Measurements from ENCODE around the gene C5orf15. TPM values are rescaled to one million over a fixed set of nuclear protein-coding genes. Genes with fewer than 3 reads are reported as not detected.

The C5orf15 gene
- total RNA-seq, 1 experiment from 2014 or later: 45.2 TPM

DNA sequence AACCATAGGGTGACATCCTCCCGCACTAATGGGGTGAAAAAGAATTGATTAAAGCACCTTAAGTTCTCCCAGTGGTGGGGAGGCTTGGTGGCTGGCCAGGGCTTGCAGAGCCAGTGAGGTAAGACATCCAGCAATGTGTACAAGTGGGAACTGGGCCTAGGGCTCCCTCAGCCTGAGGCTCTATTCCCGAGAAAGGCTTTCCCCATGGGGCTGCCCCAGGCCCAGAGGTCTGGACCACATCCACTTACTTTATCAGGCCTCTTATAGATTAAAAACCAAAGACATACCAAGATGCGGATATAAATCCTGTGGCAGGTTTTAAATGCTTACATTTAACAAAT is 35.3 kb downstream of the C5orf15 start:
- H2AFZ ChIP-seq (ENCODE audit: low read length): no peak overlapping the region
- H3K27me3 ChIP-seq (ENCODE audit: low read length): no peaks in the 10 kb centered on the region
- no peak overlapping the region for H3K27ac ChIP-seq (ENCODE audit: low read length)
- no peaks in the 10 kb centered on the region for H3K9me3 ChIP-seq (ENCODE audit: low read length)
- H3K36me3 ChIP-seq (ENCODE audit: low read depth, low read length): no peaks in the 10 kb centered on the region
- no peaks in the 10 kb centered on the region for H3F3A ChIP-seq (ENCODE audit: low read length, unreplicated experiment)
- TF ChIP-seq, protein P1, sequence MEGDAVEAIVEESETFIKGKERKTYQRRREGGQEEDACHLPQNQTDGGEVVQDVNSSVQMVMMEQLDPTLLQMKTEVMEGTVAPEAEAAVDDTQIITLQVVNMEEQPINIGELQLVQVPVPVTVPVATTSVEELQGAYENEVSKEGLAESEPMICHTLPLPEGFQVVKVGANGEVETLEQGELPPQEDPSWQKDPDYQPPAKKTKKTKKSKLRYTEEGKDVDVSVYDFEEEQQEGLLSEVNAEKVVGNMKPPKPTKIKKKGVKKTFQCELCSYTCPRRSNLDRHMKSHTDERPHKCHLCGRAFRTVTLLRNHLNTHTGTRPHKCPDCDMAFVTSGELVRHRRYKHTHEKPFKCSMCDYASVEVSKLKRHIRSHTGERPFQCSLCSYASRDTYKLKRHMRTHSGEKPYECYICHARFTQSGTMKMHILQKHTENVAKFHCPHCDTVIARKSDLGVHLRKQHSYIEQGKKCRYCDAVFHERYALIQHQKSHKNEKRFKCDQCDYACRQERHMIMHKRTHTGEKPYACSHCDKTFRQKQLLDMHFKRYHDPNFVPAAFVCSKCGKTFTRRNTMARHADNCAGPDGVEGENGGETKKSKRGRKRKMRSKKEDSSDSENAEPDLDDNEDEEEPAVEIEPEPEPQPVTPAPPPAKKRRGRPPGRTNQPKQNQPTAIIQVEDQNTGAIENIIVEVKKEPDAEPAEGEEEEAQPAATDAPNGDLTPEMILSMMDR (conservative IDR thresholded peaks at IDR 0.05; ENCODE audit: low read depth, low read length): no peak
- TF ChIP-seq EZH2phosphoT487 (IDR thresholded peaks at IDR 0.05; ENCODE audit: borderline replicate concordance, low read length): no peak
- no peak for TF ChIP-seq EZH2 (IDR thresholded peaks at IDR 0.05; ENCODE audit: low read length, unreplicated experiment)
- H3K79me2 ChIP-seq (ENCODE audit: low read length): no peaks in the 10 kb centered on the region
- no peak overlapping the region for H3K9ac ChIP-seq (ENCODE audit: low read length)
- no peak overlapping the region for H3K4me3 ChIP-seq (ENCODE audit: low read length)
- BruUV-seq (replicated peaks): no TSS peak
- no peaks in the 10 kb centered on the region for H3K9me2 ChIP-seq (replicated peaks; ENCODE audit: low read length)
- H3K4me1 ChIP-seq (ENCODE audit: insufficient read depth, low read length): no peaks in the 10 kb centered on the region
- ChIA-PET POLR2A (ENCODE audit: unreplicated experiment) (no interaction called here), CTCF (no interaction called here)
- H4K20me1 ChIP-seq (ENCODE audit: low read length): no peaks in the 10 kb centered on the region
- no peak overlapping the region for H3K4me2 ChIP-seq (ENCODE audit: low read length)
- DNase-seq (no peak), ATAC-seq (no peak)
- intact Hi-C loops (cut with micrococcal nuclease): no loop called here

DNA sequence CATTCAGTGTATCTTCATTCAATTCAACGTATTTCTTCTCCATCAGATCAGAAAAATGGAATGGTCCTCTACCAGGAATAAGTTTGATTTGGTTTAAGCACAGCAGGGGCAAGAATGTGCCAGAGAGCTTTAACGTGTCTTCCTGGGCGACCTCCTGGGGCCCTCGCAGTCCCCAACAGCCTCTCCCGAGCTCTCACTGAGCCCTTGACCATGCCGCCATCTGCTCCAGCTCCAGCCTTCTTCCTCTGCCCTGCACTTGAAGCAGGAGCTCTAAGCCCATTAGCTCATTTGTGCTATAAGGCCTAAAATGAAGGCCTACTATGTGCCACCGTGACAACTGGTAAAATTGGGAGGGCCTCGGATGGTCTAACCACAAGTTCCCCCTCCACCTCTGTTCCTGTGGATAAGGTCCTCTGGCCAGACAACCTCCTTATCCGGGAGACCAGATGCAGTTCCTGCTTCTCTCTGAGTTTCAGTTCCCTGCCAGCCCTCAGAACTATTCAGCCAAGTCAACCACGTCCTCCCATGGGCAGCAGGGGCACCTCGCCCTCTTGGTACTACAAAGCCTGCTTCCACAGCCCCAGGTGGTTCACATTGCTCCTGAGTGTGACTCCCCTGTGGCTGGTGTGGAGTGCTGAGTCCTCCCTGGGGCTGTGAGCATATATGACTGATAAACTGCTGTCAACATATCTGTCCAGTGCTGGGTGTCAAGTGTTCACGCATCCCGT is 35.8 kb downstream of the C5orf15 start:
- TF ChIP-seq, protein P1 (conservative IDR thresholded peaks at IDR 0.05; ENCODE audit: low read depth, low read length): no peak
- no peak for TF ChIP-seq EZH2 (IDR thresholded peaks at IDR 0.05; ENCODE audit: low read length, unreplicated experiment)
- no peak for TF ChIP-seq EZH2phosphoT487 (IDR thresholded peaks at IDR 0.05; ENCODE audit: borderline replicate concordance, low read length)
- no peaks in the 10 kb centered on the region for H3F3A ChIP-seq (ENCODE audit: low read length, unreplicated experiment)
- no peaks in the 10 kb centered on the region for H3K27me3 ChIP-seq (ENCODE audit: low read length)
- DNase-seq (no peak), ATAC-seq (no peak)
- H3K4me2 ChIP-seq (ENCODE audit: low read length): no peak overlapping the region
- no TSS peak for BruUV-seq (replicated peaks)
- CTCF ChIA-PET: no interaction called here
- no peak overlapping the region for H3K4me3 ChIP-seq (ENCODE audit: low read length)
- no peaks in the 10 kb centered on the region for H3K9me2 ChIP-seq (replicated peaks; ENCODE audit: low read length)
- H2AFZ ChIP-seq (ENCODE audit: low read length): no peak overlapping the region
- H3K79me2 ChIP-seq (ENCODE audit: low read length): no peaks in the 10 kb centered on the region
- POLR2A ChIA-PET (ENCODE audit: unreplicated experiment): no interaction called here
- no peaks in the 10 kb centered on the region for H3K36me3 ChIP-seq (ENCODE audit: low read depth, low read length)
- no peak overlapping the region for H3K27ac ChIP-seq (ENCODE audit: low read length)
- H4K20me1 ChIP-seq (ENCODE audit: low read length): no peaks in the 10 kb centered on the region
- no peak overlapping the region for H3K9ac ChIP-seq (ENCODE audit: low read length)
- peaks cover under 1% of the 10 kb centered on the region; the same call in 1 of the 2 replicates for H3K4me1 ChIP-seq (ENCODE audit: insufficient read depth, low read length)
- intact Hi-C loops (cut with micrococcal nuclease): no loop called here
- H3K9me3 ChIP-seq (ENCODE audit: low read length): no peaks in the 10 kb centered on the region

DNA sequence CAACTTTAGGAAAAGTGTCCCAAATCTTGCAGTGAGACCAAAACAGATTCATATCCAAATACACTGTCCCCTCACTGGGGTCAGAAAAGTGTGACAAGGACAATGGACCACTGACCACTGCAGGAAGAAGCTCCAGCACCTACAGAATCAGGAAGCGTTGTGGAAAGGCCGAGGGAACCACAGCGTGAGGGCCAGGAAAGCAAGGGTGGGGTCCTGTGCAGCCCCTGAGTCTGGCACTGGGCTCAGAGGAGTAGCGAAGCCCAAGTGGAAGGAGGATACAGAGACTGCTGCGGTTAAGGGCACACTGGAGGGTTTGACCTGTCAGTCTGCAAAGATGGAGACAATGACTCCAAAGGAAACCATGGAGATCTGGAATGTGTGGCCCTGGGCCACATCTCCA is 36.9 kb downstream of the C5orf15 start:
- Histone ChIP-seq H4K20me1 (ENCODE audit: low read length) (no peaks in the 10 kb centered on the region), H3K9me3 (ENCODE audit: low read length) (no peaks in the 10 kb centered on the region), H2AFZ (ENCODE audit: low read length) (no peak overlapping the region), H3K79me2 (ENCODE audit: low read length) (no peaks in the 10 kb centered on the region), H3K9me2 (replicated peaks; ENCODE audit: low read length) (no peaks in the 10 kb centered on the region), H3K27ac (ENCODE audit: low read length) (no peak overlapping the region), H3K4me1 (ENCODE audit: insufficient read depth, low read length) (peaks cover 9% of the 10 kb centered on the region), H3K27me3 (ENCODE audit: low read length) (no peaks in the 10 kb centered on the region), H3F3A (ENCODE audit: low read length, unreplicated experiment) (no peaks in the 10 kb centered on the region), H3K4me2 (ENCODE audit: low read length) (no peak overlapping the region), H3K4me3 (ENCODE audit: low read length) (no peak overlapping the region), H3K36me3 (ENCODE audit: low read depth, low read length) (no peaks in the 10 kb centered on the region), H3K9ac (ENCODE audit: low read length) (no peak overlapping the region)
- ChIA-PET CTCF (no interaction called here), POLR2A (ENCODE audit: unreplicated experiment) (no interaction called here)
- ATAC-seq (no peak), DNase-seq (no peak)
- no TSS peak for BruUV-seq (replicated peaks)
- intact Hi-C loops (cut with micrococcal nuclease): no loop called here
- TF ChIP-seq, protein P1 (conservative IDR thresholded peaks at IDR 0.05; ENCODE audit: low read depth, low read length): no peak
- TF ChIP-seq EZH2 (IDR thresholded peaks at IDR 0.05; ENCODE audit: low read length, unreplicated experiment): no peak
- TF ChIP-seq EZH2phosphoT487 (IDR thresholded peaks at IDR 0.05; ENCODE audit: borderline replicate concordance, low read length): no peak
